ENCODE data around the gene RASAL3. TPM values are rescaled to one million over a fixed set of nuclear protein-coding genes. Genes with fewer than 3 reads are reported as not detected.

Gene RASAL3
- polyA plus RNA-seq, 2 of the 4 experiments (the other 2 are of a cell fraction), result not detected

- 100% methylated on average over 2 of the region's 9 CpGs for WGBS (ENCODE audit: missing lambda C conversion rate)
- no peak overlapping the region for H3K4me2 ChIP-seq
- TF ChIP-seq HOXB13 (CRISPR knock-in tag; IDR thresholded peaks at IDR 0.05; ENCODE audit: low read depth) (no peak), HOXA7 (CRISPR knock-in tag; IDR thresholded peaks at IDR 0.05) (no peak), PBX3 (IDR thresholded peaks at IDR 0.05) (no peak), ATOH8 (CRISPR knock-in tag; IDR thresholded peaks at IDR 0.05; ENCODE audit: low read depth) (no peak), MAFK (IDR thresholded peaks at IDR 0.05; ENCODE audit: partially characterized antibody) (no peak), REST (IDR thresholded peaks at IDR 0.05) (no peak), CTCF (IDR thresholded peaks at IDR 0.05) (no peak), MAZ (IDR thresholded peaks at IDR 0.05; ENCODE audit: borderline replicate concordance, low read depth, low read length) (no peak), PHF8 (IDR thresholded peaks at IDR 0.05; ENCODE audit: borderline replicate concordance, low read depth) (no peak), ESRRA (IDR thresholded peaks at IDR 0.05; ENCODE audit: borderline replicate concordance, low read length) (no peak), KDM5A (IDR thresholded peaks at IDR 0.05) (no peak), HMGXB4 (CRISPR knock-in tag; IDR thresholded peaks at IDR 0.05; ENCODE audit: borderline replicate concordance) (no peak), POLR2A (IDR thresholded peaks at IDR 0.05; ENCODE audit: low read length) (no peak), CHD4 (IDR thresholded peaks at IDR 0.05; ENCODE audit: borderline replicate concordance) (no peak), GATA3 (IDR thresholded peaks at IDR 0.05; ENCODE audit: borderline replicate concordance) (no peak), RNF2 (IDR thresholded peaks at IDR 0.05; ENCODE audit: borderline replicate concordance, low read depth) (no peak), USF2 (IDR thresholded peaks at IDR 0.05) (no peak)
Observed at GRCh38 chr19:15445227-15445605, 19.1 kb downstream of the RASAL3 start.

More at GRCh38 chr19:15445227-15445605, 19.1 kb downstream of the RASAL3 start:
- ChIA-PET POLR2A (no interaction called here), CTCF (no interaction called here)
- ATAC-seq (no peak), FAIRE-seq (no peak), DNase-seq (ENCODE audit: low read depth in 1 of 2, low spot score in 1 of 2) (no peak)
- Histone ChIP-seq H3K4me1 (0 out of 3 replicates have a peak, but pooled peaks cover 8% of the 10 kb centered on the region), H3K27ac (no peak overlapping the region), H3K9me3 (no peaks in the 10 kb centered on the region), H3K4me3 (no peak overlapping the region)
